ENCODE results near the gene CNNM2. TPM values are rescaled to one million over a fixed set of nuclear protein-coding genes. Genes with fewer than 3 reads are reported as not detected.

The CNNM2 gene
- polyA plus RNA-seq, 1 of the 3 experiments (the other 2 are of a cell fraction): 4.0 TPM

DNA sequence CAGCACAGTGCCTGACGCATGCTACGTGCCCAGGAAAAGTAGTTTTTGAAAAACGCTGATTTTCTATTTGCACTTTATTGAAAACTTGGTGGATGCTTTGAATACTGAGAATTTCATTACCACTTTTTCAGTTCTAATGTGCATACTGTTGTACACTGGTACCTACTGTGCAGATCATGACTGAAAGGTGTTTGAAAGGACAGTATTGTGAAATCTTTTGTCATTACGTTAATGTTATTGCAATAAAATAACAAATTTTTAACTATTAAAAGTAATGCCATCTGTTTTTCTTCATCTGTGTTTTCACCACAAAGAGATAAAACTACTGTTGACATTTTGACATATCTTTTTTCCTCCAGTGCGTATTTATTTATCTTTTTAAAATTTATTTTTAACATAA lies 42.1 kb downstream of the CNNM2 start:
- Histone ChIP-seq H4K20me1 (ENCODE audit: insufficient read depth) (no peaks in the 10 kb centered on the region), H3K9me2 (no peaks in the 10 kb centered on the region), H3K4me3 (ENCODE audit: low read depth in 2 of 2, low read length in 1 of 2) (no peak overlapping the region), H3K27me3 (ENCODE audit: insufficient read depth) (no peaks in the 10 kb centered on the region), H3K9ac (no peak overlapping the region), H3K4me2 (no peak overlapping the region), H3K27ac (ENCODE audit: low read depth in 2 of 2, low read length in 1 of 2) (no peak overlapping the region), H3K4me1 (ENCODE audit: control insufficient read depth in 1 of 2, insufficient read depth in 2 of 2, low read depth in 1 of 2, low read length in 1 of 2) (peaks cover 7 to 17% of the 10 kb centered on the region in 2 experiments; a peak in 2 of 4 replicates), H3F3A (replicated peaks; ENCODE audit: insufficient read depth) (no peaks in the 10 kb centered on the region), H3K79me2 (ENCODE audit: insufficient read depth) (no peaks in the 10 kb centered on the region), H3K9me3 (no peaks in the 10 kb centered on the region), H3K36me3 (replicated peaks in 1 of 2; ENCODE audit: control insufficient read depth in 1 of 2, insufficient read depth in 2 of 2, low read length in 1 of 2) (no peaks in the 10 kb centered on the region), H2AFZ (ENCODE audit: low read depth) (no peak overlapping the region)
- POLR2A ChIA-PET: no interaction called here
- no peak for DNase-seq
- CTCF ChIA-PET: no interaction called here
- TF ChIP-seq ELF1 (IDR thresholded peaks at IDR 0.05) (no peak), GATA2 (CRISPR knock-in tag; IDR thresholded peaks at IDR 0.05) (no peak), YY1 (IDR thresholded peaks at IDR 0.05; ENCODE audit: low read depth) (no peak), NRF1 (IDR thresholded peaks at IDR 0.05; ENCODE audit: low read depth, low read length) (no peak), RAD21 (IDR thresholded peaks at IDR 0.05; ENCODE audit: low read length) (no peak), EP300 (IDR thresholded peaks at IDR 0.05; ENCODE audit: borderline replicate concordance in 1 of 2, low read depth in 1 of 2, low read length in 1 of 2) (no peak), RFX5 (IDR thresholded peaks at IDR 0.05; ENCODE audit: low read length) (no peak), FOXM1 (IDR thresholded peaks at IDR 0.05; ENCODE audit: low read depth) (no peak), SIN3A (IDR thresholded peaks at IDR 0.05; ENCODE audit: borderline replicate concordance, low read depth, low read length) (no peak), JUND (IDR thresholded peaks at IDR 0.05) (no peak), SMC3 (IDR thresholded peaks at IDR 0.05; ENCODE audit: low read depth, low read length) (no peak), FOXJ3 (CRISPR knock-in tag; IDR thresholded peaks at IDR 0.05) (no peak)
- TF ChIP-seq, protein P1, sequence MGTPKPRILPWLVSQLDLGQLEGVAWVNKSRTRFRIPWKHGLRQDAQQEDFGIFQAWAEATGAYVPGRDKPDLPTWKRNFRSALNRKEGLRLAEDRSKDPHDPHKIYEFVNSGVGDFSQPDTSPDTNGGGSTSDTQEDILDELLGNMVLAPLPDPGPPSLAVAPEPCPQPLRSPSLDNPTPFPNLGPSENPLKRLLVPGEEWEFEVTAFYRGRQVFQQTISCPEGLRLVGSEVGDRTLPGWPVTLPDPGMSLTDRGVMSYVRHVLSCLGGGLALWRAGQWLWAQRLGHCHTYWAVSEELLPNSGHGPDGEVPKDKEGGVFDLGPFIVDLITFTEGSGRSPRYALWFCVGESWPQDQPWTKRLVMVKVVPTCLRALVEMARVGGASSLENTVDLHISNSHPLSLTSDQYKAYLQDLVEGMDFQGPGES (IDR thresholded peaks at IDR 0.05; ENCODE audit: low read depth, low read length): no peak
- TF ChIP-seq, protein P2, sequence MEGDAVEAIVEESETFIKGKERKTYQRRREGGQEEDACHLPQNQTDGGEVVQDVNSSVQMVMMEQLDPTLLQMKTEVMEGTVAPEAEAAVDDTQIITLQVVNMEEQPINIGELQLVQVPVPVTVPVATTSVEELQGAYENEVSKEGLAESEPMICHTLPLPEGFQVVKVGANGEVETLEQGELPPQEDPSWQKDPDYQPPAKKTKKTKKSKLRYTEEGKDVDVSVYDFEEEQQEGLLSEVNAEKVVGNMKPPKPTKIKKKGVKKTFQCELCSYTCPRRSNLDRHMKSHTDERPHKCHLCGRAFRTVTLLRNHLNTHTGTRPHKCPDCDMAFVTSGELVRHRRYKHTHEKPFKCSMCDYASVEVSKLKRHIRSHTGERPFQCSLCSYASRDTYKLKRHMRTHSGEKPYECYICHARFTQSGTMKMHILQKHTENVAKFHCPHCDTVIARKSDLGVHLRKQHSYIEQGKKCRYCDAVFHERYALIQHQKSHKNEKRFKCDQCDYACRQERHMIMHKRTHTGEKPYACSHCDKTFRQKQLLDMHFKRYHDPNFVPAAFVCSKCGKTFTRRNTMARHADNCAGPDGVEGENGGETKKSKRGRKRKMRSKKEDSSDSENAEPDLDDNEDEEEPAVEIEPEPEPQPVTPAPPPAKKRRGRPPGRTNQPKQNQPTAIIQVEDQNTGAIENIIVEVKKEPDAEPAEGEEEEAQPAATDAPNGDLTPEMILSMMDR (IDR thresholded peaks at IDR 0.05): no peak
- TF ChIP-seq, protein P3, sequence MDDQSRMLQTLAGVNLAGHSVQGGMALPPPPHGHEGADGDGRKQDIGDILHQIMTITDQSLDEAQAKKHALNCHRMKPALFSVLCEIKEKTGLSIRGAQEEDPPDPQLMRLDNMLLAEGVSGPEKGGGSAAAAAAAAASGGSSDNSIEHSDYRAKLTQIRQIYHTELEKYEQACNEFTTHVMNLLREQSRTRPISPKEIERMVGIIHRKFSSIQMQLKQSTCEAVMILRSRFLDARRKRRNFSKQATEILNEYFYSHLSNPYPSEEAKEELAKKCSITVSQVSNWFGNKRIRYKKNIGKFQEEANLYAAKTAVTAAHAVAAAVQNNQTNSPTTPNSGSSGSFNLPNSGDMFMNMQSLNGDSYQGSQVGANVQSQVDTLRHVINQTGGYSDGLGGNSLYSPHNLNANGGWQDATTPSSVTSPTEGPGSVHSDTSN (IDR thresholded peaks at IDR 0.05): no peak
- TF ChIP-seq, protein P4, sequence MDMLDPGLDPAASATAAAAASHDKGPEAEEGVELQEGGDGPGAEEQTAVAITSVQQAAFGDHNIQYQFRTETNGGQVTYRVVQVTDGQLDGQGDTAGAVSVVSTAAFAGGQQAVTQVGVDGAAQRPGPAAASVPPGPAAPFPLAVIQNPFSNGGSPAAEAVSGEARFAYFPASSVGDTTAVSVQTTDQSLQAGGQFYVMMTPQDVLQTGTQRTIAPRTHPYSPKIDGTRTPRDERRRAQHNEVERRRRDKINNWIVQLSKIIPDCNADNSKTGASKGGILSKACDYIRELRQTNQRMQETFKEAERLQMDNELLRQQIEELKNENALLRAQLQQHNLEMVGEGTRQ (IDR thresholded peaks at IDR 0.05; ENCODE audit: borderline replicate concordance, low read depth, low read length): no peak
- 97% methylated on average over 5 of the region's 5 CpGs for WGBS (ENCODE audit: low lambda C conversion rate)

All from SK-N-SH (cell line).